K562 (cell line): ENCODE measurements around the gene ABHD16A. TPM values are rescaled to one million over a fixed set of nuclear protein-coding genes. Genes with fewer than 3 reads are reported as not detected.

ENCODE experiments used
- CCAR2 ChIP-seq: fragments of 200-400 bp; formaldehyde crosslinking; IDR thresholded peaks from 2 replicates; pipeline ENCODE4 v1.6.1; 2017; ENCODE audit warnings: mild to moderate bottlenecking, low read depth, low read length
- ELK3 ChIP-seq: fragments of 450-650 bp; formaldehyde crosslinking; IDR thresholded peaks from 2 replicates; pipeline ENCODE4 v1.4.0; 2020; ENCODE audit warnings: mild to moderate bottlenecking
- HINFP ChIP-seq: fragments of 450-650 bp; conservative IDR thresholded peaks from 2 replicates; pipeline ENCODE4 v1.6.1; 2016; ENCODE audit warnings: missing genetic modification characterization, low read depth, mild to moderate bottlenecking, control low read depth, missing compliant biosample characterization
- ILF3 ChIP-seq: fragments of 450-650 bp; IDR thresholded peaks from 2 replicates; pipeline ENCODE4 v1.6.1; 2018; ENCODE audit warnings: antibody characterized with exemption, mild to moderate bottlenecking, moderate library complexity, borderline replicate concordance
- MBD2 ChIP-seq: sonication (generic); IDR thresholded peaks from 2 replicates; pipeline ENCODE4 v1.6.1; 2016; ENCODE audit warnings: low read depth, borderline replicate concordance
- MTF1 ChIP-seq: fragments of 250-450 bp; sonication (Bioruptor Pico); IDR thresholded peaks from 2 replicates; pipeline ENCODE4 v1.9.0; 2021; ENCODE audit warnings: moderate library complexity, mild to moderate bottlenecking, inconsistent platforms, borderline replicate concordance
- OTX1 ChIP-seq: fragments of 450-650 bp; formaldehyde crosslinking; IDR thresholded peaks from 2 replicates; pipeline ENCODE4 v1.4.0; 2022; ENCODE audit warnings: mild to moderate bottlenecking
- POLR2B ChIP-seq: fragments of 450-650 bp; IDR thresholded peaks from 2 replicates; pipeline ENCODE4 v1.6.1; 2018; ENCODE audit warnings: low read depth; ENCODE audit not compliant: partially characterized antibody
- PYGO2 ChIP-seq: fragments of 450-650 bp; IDR thresholded peaks from 2 replicates; pipeline ENCODE4 v1.6.1; 2016; ENCODE audit warnings: mild to moderate bottlenecking, missing genetic modification characterization, moderate library complexity, missing compliant biosample characterization
- RAD21 ChIP-seq, 2 experiments: fragments of 250-450 bp in 1 of 2; fragments of 450-650 bp in 1 of 2; sonication (Bioruptor Pico) in 1 of 2; formaldehyde crosslinking in 1 of 2; IDR thresholded peaks in 1 of 2; conservative IDR thresholded peaks in 1 of 2; 2 replicates each; pipeline versions ENCODE4 v1.4.0 to v1.8.0; 2020 to 2022; ENCODE audit warnings: mild to moderate bottlenecking in 2 of 2, moderate library complexity in 1 of 2
- RBM22 ChIP-seq: fragments of 200-400 bp; formaldehyde crosslinking; IDR thresholded peaks from 2 replicates; pipeline ENCODE4 v1.6.1; 2018; ENCODE audit warnings: low read length, low read depth; ENCODE audit not compliant: poor library complexity, severe bottlenecking
- RFX5 ChIP-seq: IDR thresholded peaks from 2 replicates; pipeline ENCODE4 v1.6.1; 2011; ENCODE audit warnings: low read depth, mild to moderate bottlenecking, improper control_type of control experiment, low read length
- SIRT6 ChIP-seq: IDR thresholded peaks from one replicate; pipeline ENCODE4 v1.6.1; 2012; ENCODE audit warnings: low read depth, mild to moderate bottlenecking, control low read depth, inconsistent platforms, low read length, moderate library complexity
- SRSF7 ChIP-seq: fragments of 200-400 bp; formaldehyde crosslinking; optimal IDR thresholded peaks from 2 replicates; pipeline ENCODE3; 2017; ENCODE audit warnings: mild to moderate bottlenecking, low read depth, low read length
- polyA plus RNA-seq, 8 experiments: library from polyadenylated mRNA; depleted of rRNA in 4 of 8; stranded (reverse) in 5 of 8; unstranded in 3 of 8; fragments of >200 nt; fragmentation: Nextera tagmentation in 2 of 8; fragmentation: Illumina TruSeq in 1 of 8; extraction: Ambion mirVana in 2 of 8; extraction: Trizol in 1 of 8; gene quantifications; 2 replicates each; pipeline versions ENCODE4 v1.2.1 to v1.2.3, GENCODE V29; 2011 to 2014; ENCODE audit warnings: inconsistent platforms in 1 of 8, missing spikeins in 1 of 8
- total RNA-seq, 7 experiments: library from RNA; depleted of rRNA in 6 of 7; stranded (reverse); fragments of >200 nt in 6 of 7; fragmentation: Illumina TruSeq in 2 of 7; extraction: Trizol in 2 of 7; gene quantifications; 2 replicates each; pipeline versions ENCODE4 v1.2.1 to v1.2.3, GENCODE V29; 2011 to 2021; ENCODE audit warnings: low replicate concordance in 1 of 7
- TF ChIP-seq, protein P1 (sequence below): fragments of 450-650 bp; IDR thresholded peaks from 2 replicates; pipeline ENCODE4 v1.6.1; 2016; ENCODE audit warnings: low read depth

Gene ABHD16A
- total and polyA plus RNA-seq, 9 of the 15 experiments (the other 6 are each of a cell fraction or from before 2014, with no cell fraction given), result 25.8 to 120 (median 81.6) TPM

DNA sequence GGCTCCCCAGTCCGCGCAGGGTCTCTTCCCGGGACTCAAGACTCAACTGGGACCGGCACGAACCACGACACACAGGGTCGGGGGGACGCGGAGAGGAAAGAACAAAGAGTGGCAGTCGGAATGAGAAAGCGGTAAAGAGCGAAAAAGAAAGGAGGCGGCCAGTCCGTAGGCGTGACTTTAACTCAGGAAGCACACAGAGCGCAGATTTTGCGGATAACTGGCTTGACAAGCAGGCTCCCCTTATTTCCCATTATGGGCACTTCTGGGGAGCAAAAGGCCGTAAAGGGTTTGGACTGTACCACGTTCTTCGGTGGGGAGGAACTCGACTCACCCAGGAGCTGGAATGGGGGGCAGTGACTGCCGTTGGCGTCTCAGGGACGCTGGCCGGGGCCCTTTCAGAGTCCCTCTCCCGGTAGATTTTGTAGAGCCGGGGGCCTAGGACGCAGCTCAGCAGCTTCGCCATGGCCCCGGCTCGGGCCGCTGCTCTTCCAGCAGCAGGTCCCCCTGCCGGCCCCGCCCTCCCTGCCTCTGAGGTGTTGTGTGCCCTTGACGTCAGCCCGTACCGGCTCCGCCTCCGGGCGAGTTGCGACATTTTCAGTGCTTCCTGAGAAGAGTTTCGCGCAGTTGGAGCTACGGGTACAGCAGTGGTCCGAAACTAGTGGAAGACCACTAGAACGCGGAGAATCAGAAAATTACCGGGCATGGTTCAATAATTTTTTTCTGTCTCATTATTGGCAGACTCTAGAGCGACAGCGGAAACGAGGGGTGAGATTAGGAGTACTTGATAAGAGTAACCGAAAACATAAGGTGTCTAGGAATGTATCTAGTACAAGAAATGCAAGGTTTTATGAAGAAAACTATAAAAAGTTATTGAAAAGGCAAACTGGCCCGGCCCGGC, at the start of gene ABHD16A (continued):
- TF ChIP-seq, protein P1, sequence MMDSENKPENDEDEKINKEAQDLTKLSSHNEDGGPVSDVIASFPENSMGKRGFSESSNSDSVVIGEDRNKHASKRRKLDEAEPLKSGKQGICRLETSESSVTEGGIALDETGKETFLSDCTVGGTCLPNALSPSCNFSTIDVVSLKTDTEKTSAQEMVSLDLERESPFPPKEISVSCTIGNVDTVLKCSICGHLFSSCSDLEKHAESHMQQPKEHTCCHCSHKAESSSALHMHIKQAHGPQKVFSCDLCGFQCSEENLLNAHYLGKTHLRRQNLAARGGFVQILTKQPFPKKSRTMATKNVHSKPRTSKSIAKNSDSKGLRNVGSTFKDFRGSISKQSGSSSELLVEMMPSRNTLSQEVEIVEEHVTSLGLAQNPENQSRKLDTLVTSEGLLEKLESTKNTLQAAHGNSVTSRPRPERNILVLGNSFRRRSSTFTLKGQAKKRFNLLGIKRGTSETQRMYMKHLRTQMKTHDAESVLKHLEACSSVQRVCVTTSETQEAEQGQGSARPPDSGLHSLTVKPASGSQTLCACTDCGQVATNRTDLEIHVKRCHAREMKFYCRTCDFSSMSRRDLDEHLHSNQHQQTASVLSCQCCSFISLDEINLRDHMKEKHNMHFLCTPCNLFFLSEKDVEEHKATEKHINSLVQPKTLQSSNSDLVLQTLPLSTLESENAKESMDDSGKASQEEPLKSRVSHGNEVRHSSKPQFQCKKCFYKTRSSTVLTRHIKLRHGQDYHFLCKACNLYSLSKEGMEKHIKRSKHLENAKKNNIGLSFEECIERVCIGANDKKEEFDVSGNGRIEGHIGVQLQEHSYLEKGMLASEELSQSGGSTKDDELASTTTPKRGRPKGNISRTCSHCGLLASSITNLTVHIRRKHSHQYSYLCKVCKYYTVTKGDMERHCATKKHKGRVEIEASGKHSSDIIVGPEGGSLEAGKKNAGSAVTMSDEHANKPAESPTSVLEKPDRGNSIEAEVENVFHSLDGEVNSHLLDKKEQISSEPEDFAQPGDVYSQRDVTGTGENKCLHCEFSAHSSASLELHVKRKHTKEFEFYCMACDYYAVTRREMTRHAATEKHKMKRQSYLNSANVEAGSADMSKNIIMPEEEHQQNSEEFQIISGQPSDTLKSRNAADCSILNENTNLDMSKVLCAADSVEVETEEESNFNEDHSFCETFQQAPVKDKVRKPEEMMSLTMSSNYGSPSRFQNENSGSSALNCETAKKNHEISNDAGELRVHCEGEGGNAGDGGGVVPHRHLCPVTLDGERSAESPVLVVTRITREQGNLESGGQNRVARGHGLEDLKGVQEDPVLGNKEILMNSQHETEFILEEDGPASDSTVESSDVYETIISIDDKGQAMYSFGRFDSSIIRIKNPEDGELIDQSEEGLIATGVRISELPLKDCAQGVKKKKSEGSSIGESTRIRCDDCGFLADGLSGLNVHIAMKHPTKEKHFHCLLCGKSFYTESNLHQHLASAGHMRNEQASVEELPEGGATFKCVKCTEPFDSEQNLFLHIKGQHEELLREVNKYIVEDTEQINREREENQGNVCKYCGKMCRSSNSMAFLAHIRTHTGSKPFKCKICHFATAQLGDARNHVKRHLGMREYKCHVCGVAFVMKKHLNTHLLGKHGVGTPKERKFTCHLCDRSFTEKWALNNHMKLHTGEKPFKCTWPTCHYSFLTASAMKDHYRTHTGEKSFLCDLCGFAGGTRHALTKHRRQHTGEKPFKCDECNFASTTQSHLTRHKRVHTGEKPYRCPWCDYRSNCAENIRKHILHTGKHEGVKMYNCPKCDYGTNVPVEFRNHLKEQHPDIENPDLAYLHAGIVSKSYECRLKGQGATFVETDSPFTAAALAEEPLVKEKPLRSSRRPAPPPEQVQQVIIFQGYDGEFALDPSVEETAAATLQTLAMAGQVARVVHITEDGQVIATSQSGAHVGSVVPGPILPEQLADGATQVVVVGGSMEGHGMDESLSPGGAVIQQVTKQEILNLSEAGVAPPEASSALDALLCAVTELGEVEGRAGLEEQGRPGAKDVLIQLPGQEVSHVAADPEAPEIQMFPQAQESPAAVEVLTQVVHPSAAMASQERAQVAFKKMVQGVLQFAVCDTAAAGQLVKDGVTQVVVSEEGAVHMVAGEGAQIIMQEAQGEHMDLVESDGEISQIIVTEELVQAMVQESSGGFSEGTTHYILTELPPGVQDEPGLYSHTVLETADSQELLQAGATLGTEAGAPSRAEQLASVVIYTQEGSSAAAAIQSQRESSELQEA, result peak; percentile 100
- no peak for TF ChIP-seq ELK3 (CRISPR knock-in tag)
- TF ChIP-seq RFX5, result peak; percentile 28; the same call in 1 of the 2 replicates
- no peak for TF ChIP-seq RBM22
- TF ChIP-seq SRSF7, result no peak
- TF ChIP-seq POLR2B, result peak; percentile 97
- no peak; the same call in 1 of the 2 replicates for TF ChIP-seq ILF3
- TF ChIP-seq CCAR2, result no peak
- no peak for TF ChIP-seq MTF1
- peak in 1 of 2 experiments; percentile 21; a peak in 1 of 4 replicates for TF ChIP-seq RAD21 (CRISPR knock-in tag; conservative IDR thresholded peaks at IDR 0.05 in 1 of 2, IDR thresholded peaks at IDR 0.05 in 1 of 2)
- TF ChIP-seq MBD2, result peak; percentile 95
- no peak; the same call in 1 of the 2 replicates for TF ChIP-seq OTX1
- peak; percentile 66 for TF ChIP-seq SIRT6
- TF ChIP-seq PYGO2 (tag), result no peak
- TF ChIP-seq HINFP (tag), result no peak
